ENCODE results near the gene HOXC6.

The HOXC6 gene

GRCh38 chr12:54060975-54061778 lies 32.9 kb downstream of the HOXC6 start:
- Histone ChIP-seq H3K27me3 (ENCODE audit: insufficient read depth, low read length, poor library complexity, severe bottlenecking) (no peaks in the 10 kb centered on the region), H3K4me1 (ENCODE audit: insufficient read depth, low read length, poor library complexity, severe bottlenecking) (no peaks in the 10 kb centered on the region), H3K9me3 (ENCODE audit: insufficient read depth, low read depth, low read length) (no peaks in the 10 kb centered on the region), H4K20me1 (ENCODE audit: insufficient read depth, low read length, poor library complexity, severe bottlenecking) (no peaks in the 10 kb centered on the region), H3K36me3 (ENCODE audit: insufficient read depth, low read length) (peaks cover 19% of the 10 kb centered on the region; the same call in 1 of the 2 replicates), H3K9me2 (replicated peaks; ENCODE audit: low read depth, low read length) (no peaks in the 10 kb centered on the region), H3K4me3 (ENCODE audit: low read length, poor library complexity, severe bottlenecking) (no peak overlapping the region), H3K9ac (ENCODE audit: low read depth, low read length, poor library complexity, severe bottlenecking) (no peak overlapping the region), H3K79me2 (ENCODE audit: insufficient read depth, low read length) (no peaks in the 10 kb centered on the region), H3F3A (ENCODE audit: low read depth) (no peaks in the 10 kb centered on the region), H3K4me2 (ENCODE audit: low read depth, low read length, poor library complexity, severe bottlenecking) (no peak overlapping the region), H2AFZ (ENCODE audit: low read length) (no peak overlapping the region)
- TF ChIP-seq CTCF (conservative IDR thresholded peaks at IDR 0.05; ENCODE audit: low read length) = no peak
- TF ChIP-seq EZH2phosphoT487 (IDR thresholded peaks at IDR 0.05; ENCODE audit: borderline replicate concordance) = no peak

GRCh38 chr12:54065677-54066076 lies 37.4 kb downstream of the HOXC6 start:
- no peak for TF ChIP-seq CTCF (conservative IDR thresholded peaks at IDR 0.05; ENCODE audit: low read length)
- no peak for TF ChIP-seq EZH2phosphoT487 (IDR thresholded peaks at IDR 0.05; ENCODE audit: borderline replicate concordance)
- Histone ChIP-seq H3K9me2 (replicated peaks; ENCODE audit: low read depth, low read length) (no peaks in the 10 kb centered on the region), H3K4me1 (ENCODE audit: insufficient read depth, low read length, poor library complexity, severe bottlenecking) (no peaks in the 10 kb centered on the region), H2AFZ (ENCODE audit: low read length) (no peak overlapping the region), H3K9me3 (ENCODE audit: insufficient read depth, low read depth, low read length) (no peaks in the 10 kb centered on the region), H3F3A (ENCODE audit: low read depth) (no peaks in the 10 kb centered on the region), H3K9ac (ENCODE audit: low read depth, low read length, poor library complexity, severe bottlenecking) (no peak overlapping the region), H3K79me2 (ENCODE audit: insufficient read depth, low read length) (no peaks in the 10 kb centered on the region), H3K27me3 (ENCODE audit: insufficient read depth, low read length, poor library complexity, severe bottlenecking) (no peaks in the 10 kb centered on the region), H3K36me3 (ENCODE audit: insufficient read depth, low read length) (no peaks in the 10 kb centered on the region), H4K20me1 (ENCODE audit: insufficient read depth, low read length, poor library complexity, severe bottlenecking) (no peaks in the 10 kb centered on the region), H3K4me2 (ENCODE audit: low read depth, low read length, poor library complexity, severe bottlenecking) (no peak overlapping the region), H3K4me3 (ENCODE audit: low read length, poor library complexity, severe bottlenecking) (no peak overlapping the region)

GRCh38 chr12:54066408-54066807 lies 38.2 kb downstream of the HOXC6 start:
- H3K4me2 ChIP-seq (ENCODE audit: low read depth, low read length, poor library complexity, severe bottlenecking) = no peak overlapping the region
- no peaks in the 10 kb centered on the region for H3K36me3 ChIP-seq (ENCODE audit: insufficient read depth, low read length)
- no peaks in the 10 kb centered on the region for H3K9me3 ChIP-seq (ENCODE audit: insufficient read depth, low read depth, low read length)
- H3K9ac ChIP-seq (ENCODE audit: low read depth, low read length, poor library complexity, severe bottlenecking) = no peak overlapping the region
- no peaks in the 10 kb centered on the region for H3K9me2 ChIP-seq (replicated peaks; ENCODE audit: low read depth, low read length)
- no peaks in the 10 kb centered on the region for H3K27me3 ChIP-seq (ENCODE audit: insufficient read depth, low read length, poor library complexity, severe bottlenecking)
- no peaks in the 10 kb centered on the region for H3F3A ChIP-seq (ENCODE audit: low read depth)
- no peaks in the 10 kb centered on the region for H4K20me1 ChIP-seq (ENCODE audit: insufficient read depth, low read length, poor library complexity, severe bottlenecking)
- no peaks in the 10 kb centered on the region for H3K4me1 ChIP-seq (ENCODE audit: insufficient read depth, low read length, poor library complexity, severe bottlenecking)
- no peak overlapping the region for H3K4me3 ChIP-seq (ENCODE audit: low read length, poor library complexity, severe bottlenecking)
- no peak for TF ChIP-seq CTCF (conservative IDR thresholded peaks at IDR 0.05; ENCODE audit: low read length)
- no peak overlapping the region for H2AFZ ChIP-seq (ENCODE audit: low read length)
- H3K79me2 ChIP-seq (ENCODE audit: insufficient read depth, low read length) = no peaks in the 10 kb centered on the region

All from Loucy (cell line).